GM18861 (cell line): ENCODE results near the gene KCNJ1.

Source experiments
- ATAC-seq: cut with Tn5 transposase; IDR thresholded peaks from one replicate; pipeline ENCODE4 v1.9.1; 2021; ENCODE audit not compliant: unreplicated experiment

Gene KCNJ1

GRCh38 chr11:128884054-128884453 is 17.0 kb upstream of the KCNJ1 start:
- no peak for ATAC-seq

- ATAC-seq = no peak
These were observed 15.4 kb upstream of the KCNJ1 start for GRCh38 chr11:128882451-128882850.

GRCh38 chr11:128881221-128881620 is 14.1 kb upstream of the KCNJ1 start:
- ATAC-seq = no peak

GRCh38 chr11:128879817-128880216 is 12.7 kb upstream of the KCNJ1 start:
- ATAC-seq = no peak

- no peak for ATAC-seq
These were observed 11.4 kb upstream of the KCNJ1 start for GRCh38 chr11:128878455-128878854.

- ATAC-seq = no peak
These were observed 10.6 kb upstream of the KCNJ1 start for GRCh38 chr11:128877726-128878125.

GRCh38 chr11:128876133-128876650 is 9.1 kb upstream of the KCNJ1 start:
- ATAC-seq = no peak

- ATAC-seq = no peak
These were observed 7.3 kb upstream of the KCNJ1 start for GRCh38 chr11:128874427-128874826.

- ATAC-seq = no peak
These were observed 5.5 kb upstream of the KCNJ1 start for GRCh38 chr11:128872594-128872993.

- no peak for ATAC-seq
These were observed 5.0 kb upstream of the KCNJ1 start for GRCh38 chr11:128872094-128872493.

GRCh38 chr11:128871168-128871610 is 4.1 kb upstream of the KCNJ1 start:
- no peak for ATAC-seq

- ATAC-seq = no peak
These were observed 2.0 kb upstream of the KCNJ1 start for GRCh38 chr11:128868841-128869671.

- ATAC-seq = no peak
These were observed 1.6 kb downstream of the KCNJ1 start for GRCh38 chr11:128865490-128865889.

GRCh38 chr11:128862908-128863660 is 4.0 kb downstream of the KCNJ1 start:
- ATAC-seq = no peak

GRCh38 chr11:128862406-128862805 is 4.7 kb downstream of the KCNJ1 start:
- ATAC-seq = no peak

GRCh38 chr11:128860571-128861361 is 6.3 kb downstream of the KCNJ1 start:
- ATAC-seq = no peak

GRCh38 chr11:128859563-128860441 is 7.3 kb downstream of the KCNJ1 start:
- peak; percentile 94 for ATAC-seq

GRCh38 chr11:128857341-128857740 is 9.8 kb downstream of the KCNJ1 start:
- no peak for ATAC-seq

- ATAC-seq = no peak
These were observed 10.9 kb downstream of the KCNJ1 start for GRCh38 chr11:128856241-128856640.

- no peak for ATAC-seq
These were observed 12.3 kb downstream of the KCNJ1 start for GRCh38 chr11:128854841-128855240.
